Fibroblast of skin of left quadriceps (primary cell): ENCODE measurements around the gene STAT5B.

Experiments
- DNase-seq, 2 experiments: peaks; one replicate each; pipeline ENCODE4 v3.0.0-alpha.2; 2013; ENCODE audit warnings: low read depth in 2 of 2

Gene STAT5B

GRCh38 chr17:42179911-42180410 lies 96.2 kb downstream of the STAT5B start:
- DNase-seq, result no peak

- no peak for DNase-seq
These were observed 96.9 kb downstream of the STAT5B start for GRCh38 chr17:42179335-42179734.

- no peak for DNase-seq
These were observed 97.4 kb downstream of the STAT5B start for GRCh38 chr17:42178817-42179216.

DNA sequence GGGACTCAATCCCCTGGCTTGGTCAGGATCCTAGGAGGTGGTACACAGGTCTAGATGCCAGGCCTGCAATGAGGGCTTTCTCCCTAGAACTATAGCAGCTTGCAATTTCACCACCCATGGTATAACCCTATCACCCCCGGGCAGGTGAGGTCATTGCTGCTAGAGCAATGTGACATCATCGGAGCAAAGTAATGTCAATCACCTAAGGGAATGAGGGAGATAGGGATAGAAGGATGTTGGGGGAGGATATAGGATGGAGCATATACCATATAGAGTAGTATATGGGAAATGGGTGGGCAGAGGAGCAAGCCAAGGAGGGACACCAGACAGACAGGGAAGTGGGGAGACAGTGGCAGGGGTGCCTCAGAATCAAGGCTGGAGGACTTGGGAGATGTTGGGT lies 98.5 kb downstream of the STAT5B start:
- DNase-seq, result no peak

DNA sequence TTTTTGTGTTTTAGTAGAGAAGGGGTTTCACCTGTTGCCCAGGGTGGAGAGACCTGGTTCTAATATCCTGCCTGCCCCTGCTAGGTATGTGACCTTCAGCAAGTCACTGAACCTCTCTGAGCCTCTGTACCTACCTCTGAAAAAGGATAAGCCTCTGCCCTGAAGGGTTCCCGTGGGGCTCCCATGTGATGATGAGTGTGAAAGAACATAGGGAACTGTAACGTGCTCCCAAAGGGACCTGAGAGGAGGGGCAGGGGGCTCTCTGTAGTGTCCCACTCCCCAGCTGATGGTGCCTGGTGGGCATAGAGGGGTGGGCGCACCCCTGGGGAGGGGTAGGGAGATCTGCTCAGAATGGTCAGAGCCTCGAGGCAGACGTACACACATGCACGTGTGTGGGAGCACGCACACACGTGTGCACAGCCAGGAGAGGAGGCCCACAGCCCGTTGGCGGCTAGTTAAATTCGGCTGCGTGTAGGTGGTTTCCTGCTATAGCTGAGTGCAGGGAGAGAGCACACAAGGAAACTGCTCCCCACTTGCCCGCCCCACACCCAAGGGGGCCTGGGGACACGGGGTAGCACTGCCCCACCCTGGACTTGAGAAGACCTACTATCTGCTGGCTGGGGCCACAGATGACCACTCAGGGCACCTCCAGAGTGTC lies 101.9 kb downstream of the STAT5B start:
- DNase-seq, result no peak

- DNase-seq, result no peak
These were observed 104.4 kb downstream of the STAT5B start for GRCh38 chr17:42171831-42172230.

DNA sequence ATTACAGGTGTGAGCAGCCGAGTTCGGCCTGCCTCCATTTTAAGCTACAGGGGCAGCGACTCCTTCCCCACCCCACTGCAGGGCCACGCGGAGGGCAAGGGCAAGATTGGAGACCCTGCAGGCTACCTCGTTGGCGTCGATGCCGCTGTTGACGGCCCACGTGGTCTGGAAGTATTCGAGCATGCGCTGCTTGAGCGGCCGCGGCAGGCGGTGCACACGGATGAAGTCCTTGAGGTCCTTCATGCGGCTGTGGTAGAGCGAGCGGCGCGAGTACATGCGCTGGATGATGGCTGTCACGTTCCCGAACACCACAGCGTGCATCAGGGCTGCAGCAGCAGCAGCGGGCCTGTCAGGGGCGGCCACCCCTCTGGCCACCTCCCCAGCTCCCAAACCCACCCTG lies 106.8 kb downstream of the STAT5B start:
- DNase-seq, result no peak

DNA sequence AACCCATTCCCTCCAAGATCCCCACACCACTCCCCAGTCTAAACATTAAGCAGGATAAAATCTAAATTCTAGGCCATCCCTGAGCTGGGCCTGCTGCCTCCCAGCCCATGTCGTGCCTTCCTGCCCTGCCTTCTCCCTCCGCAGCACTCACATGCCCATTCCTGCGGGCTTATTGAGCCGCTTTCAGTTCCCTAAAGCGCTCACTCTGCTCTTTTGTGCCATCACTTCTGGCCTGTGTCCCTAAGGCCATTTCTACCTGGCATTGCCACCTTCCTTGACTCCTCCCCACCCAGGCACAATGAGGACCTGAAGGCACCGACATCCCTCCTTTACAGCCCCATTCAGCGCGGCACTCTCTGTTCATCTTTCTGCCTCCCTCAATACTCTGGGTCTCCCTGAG lies 108.4 kb downstream of the STAT5B start:
- no peak for DNase-seq

DNA sequence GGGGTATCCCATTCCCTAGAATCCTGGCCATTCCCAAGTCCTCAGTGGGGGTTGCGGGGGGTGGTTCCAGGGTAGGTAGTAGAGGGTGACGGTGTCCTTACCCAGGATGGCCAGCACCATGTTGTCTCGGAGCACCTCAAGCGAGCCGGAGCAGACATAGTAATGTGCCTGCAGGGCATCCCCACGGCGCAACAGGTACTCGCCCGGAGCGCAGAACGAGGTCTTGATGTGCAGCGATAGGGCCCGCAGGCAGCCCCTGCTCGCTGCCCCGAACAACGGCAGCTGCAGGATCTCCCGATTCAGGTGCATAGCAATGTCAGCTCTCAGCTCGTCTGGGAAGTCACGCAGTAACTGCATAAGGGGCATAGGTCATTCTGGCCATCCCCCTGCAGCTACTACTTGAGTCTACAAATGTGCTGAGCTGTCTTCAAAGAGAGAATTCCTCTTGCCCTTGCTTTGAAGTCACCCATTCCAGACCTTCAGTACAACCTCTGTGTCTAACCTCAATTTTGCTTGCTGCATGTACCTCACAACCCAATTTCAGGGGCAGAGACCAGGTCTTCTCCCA lies 109.9 kb downstream of the STAT5B start:
- DNase-seq, result no peak

DNA sequence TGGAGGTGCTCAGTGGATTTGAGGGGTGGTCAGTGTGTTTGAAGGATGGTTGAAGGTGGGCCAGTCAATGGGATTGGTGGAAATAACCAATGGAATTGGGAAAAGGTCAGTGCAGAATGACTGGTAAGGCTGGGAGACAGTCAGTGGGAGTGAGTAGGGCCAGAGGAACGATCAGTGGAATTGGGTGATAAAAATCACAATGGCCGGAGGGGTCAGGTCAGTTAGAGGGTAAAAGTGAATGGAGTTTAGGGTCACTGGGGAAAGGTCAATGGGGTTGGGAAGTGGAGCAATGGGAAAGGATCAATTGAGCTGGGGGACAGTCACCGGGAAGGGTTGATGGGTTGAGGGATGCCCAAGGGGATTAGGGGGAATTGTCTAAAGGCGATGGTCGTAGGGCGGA lies 110.4 kb downstream of the STAT5B start:
- DNase-seq, result no peak

DNA sequence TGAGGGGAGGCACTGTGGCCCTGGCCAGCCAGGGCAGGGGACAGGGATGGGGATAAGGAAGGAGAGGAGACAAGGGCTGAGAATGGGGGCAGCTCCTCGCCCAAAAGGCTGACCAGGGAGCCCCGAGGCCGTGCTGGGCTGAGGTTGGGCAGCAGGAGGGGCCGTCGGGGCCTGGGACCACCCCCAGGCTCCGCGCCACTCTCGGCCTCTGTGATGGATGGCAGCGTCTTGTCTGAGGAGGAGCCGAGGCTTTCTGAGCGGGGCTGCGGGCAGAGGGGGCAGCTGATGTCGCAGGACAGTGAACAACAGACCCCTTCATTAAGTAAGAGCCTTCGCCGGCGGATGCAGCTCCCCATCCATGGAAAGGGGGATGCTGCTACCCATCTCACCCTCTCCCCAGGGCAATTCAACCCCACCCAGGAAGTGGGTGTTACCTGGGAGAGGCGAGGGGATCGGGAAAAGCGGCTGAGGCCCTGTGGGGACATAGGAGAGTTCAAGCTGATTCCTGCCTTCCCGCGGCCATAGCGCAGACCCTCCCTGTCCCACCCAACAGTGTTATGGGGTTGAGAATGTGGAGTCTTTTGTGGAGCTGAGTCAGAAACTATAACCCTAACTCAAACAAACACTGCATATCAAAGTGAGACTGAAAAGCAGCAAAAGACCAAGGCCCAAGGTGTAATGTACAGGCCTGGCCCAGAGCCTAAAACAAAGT lies 112.3 kb downstream of the STAT5B start:
- DNase-seq, result no peak

GRCh38 chr17:42163113-42163512 lies 113.1 kb downstream of the STAT5B start:
- DNase-seq, result no peak

DNA sequence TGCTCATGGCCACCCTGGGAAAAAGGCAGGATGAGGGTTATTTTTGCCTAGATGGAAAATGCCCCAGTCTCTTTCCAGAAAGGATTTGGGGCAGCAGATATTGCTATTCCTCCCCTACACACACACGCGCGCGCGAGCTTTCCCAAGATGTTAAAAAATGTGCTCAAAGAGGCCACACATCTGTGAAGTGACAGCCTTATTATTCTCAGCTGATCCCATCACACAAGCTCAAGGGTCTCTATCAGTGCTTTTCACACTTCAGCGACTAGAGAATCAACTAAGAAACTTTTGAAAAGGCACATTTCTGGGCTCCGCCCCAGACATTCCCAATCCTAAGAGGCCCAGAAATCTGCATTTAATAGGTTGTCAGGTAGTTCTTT lies 115.7 kb downstream of the STAT5B start:
- DNase-seq, result no peak

DNA sequence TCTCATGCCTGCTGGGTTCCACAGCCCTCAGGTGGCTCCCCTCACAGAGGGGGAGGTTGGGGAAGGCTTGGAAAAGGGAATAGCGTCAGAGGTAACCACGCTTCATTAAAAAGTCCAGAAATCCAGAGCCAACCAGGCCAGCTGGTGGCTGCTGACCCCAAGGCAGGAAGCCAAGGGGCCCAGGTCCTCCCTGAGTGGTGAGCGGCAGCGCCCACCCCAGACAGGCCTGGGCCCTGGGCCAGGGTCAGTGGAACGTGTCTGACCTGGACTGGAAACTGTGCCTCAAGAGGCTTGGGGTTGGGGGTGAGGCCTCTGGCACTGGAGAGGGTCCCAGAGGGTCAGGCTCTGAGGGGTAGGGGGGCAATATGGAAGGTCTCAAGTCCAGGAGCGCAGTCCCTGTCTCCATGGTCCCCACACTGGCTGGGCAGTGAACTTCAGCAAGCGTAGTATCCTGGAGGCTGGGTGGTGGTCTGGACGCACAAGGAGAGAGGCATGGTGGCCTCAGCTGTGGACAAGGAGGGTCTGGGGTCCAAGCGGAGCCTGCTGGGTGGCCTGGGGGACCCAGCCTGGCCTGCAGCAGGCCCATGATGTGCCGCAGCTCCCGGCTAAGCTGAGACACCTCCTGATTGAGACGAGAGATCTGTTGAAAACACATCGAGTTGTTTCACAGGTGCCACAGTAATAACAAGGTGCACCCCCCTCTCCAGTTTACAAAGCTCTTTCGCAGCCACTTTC lies 116.2 kb downstream of the STAT5B start:
- no peak for DNase-seq

DNA sequence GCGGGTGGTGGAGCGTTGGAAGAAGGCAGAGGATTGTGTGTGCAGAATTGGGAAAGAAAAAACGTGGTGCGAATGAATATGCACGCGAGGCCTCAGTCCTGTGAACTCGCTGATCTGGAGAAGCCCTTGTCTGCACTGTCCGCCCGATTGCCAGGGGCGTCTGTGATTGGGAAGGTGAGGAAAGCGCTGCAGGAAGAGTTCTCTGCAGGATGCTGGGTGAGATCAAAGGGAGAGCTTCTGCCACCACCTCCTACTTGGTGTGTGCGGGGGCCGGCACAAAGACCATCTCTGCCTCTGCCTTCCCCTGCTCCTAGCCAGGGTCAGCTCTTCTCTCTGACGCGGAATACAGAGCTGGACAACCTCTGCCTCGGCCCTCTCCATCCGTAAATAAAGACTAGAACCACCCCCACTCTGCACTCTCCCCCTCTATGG lies 120.6 kb downstream of the STAT5B start:
- DNase-seq, result no peak

- no peak for DNase-seq
These were observed 122.1 kb downstream of the STAT5B start for GRCh38 chr17:42153919-42154742.
